ENCODE measurements around the gene AP3D1.

DNA sequence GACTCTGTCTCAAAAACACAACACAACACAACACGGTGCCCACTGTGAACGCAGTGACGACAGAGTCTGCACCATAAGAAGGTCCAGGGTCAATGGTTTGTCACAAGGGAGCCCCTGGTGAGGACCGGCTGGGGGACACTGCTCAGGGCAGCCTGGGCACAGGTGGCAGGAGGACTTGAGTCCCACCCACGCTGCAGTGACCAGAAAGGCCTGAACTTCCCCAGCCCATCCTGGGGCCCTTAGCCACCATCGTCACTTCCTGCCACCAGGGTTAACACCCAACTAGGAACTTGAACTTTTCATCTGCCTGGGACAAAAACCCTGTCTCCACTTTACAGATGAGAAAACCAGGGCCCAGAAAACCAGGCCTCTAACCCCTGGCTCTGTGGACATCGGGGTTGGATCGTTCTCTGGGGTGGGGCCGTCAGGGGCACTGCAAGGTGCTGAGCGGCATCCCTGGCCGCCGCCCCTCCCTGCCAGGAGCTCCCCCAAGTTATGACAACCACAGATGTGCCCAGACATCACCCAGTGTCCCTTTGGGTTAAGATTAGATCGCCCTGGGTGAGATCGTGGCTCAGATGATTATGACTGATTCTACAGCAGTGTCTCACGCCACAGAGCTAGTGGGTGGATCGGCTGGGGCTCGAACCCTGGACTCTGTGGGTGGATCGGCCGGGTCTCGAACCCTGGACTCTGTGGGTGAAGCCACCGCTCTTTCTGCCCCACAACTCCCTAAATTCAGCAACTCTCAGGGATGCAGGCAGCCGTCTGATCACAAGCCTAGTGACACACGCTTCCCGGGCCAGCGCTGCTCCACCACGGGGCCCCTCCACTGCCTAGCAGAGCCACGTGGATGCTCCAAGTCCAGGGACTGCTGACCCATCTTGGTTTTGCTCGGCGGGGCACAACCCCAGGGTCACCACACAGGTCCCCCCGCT, 69.2 kb downstream of the AP3D1 start:
- TF ChIP-seq EZH2 (IDR thresholded peaks at IDR 0.05; ENCODE audit: insufficient read depth, low read length) = no peak
- TF ChIP-seq, protein P1, sequence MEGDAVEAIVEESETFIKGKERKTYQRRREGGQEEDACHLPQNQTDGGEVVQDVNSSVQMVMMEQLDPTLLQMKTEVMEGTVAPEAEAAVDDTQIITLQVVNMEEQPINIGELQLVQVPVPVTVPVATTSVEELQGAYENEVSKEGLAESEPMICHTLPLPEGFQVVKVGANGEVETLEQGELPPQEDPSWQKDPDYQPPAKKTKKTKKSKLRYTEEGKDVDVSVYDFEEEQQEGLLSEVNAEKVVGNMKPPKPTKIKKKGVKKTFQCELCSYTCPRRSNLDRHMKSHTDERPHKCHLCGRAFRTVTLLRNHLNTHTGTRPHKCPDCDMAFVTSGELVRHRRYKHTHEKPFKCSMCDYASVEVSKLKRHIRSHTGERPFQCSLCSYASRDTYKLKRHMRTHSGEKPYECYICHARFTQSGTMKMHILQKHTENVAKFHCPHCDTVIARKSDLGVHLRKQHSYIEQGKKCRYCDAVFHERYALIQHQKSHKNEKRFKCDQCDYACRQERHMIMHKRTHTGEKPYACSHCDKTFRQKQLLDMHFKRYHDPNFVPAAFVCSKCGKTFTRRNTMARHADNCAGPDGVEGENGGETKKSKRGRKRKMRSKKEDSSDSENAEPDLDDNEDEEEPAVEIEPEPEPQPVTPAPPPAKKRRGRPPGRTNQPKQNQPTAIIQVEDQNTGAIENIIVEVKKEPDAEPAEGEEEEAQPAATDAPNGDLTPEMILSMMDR (IDR thresholded peaks at IDR 0.05; ENCODE audit: insufficient read depth, low read depth, low read length) = no peak

Measured in astrocyte (in vitro differentiated cells and primary cell).